MM.1S (cell line): ENCODE results near the gene SLC12A3.
A peak's percentile ranks its signal among the peaks of the same experiment; 100 is the strongest.
"Not testable (repeated sequence)": the region's sequence is repeated elsewhere in the genome, so short reads cannot be mapped to it uniquely, and the experiment has no call there.

Experiments used
- DNase-seq: peaks from one replicate; pipeline ENCODE4 v3.0.0-alpha.2; 2015
- H2AFZ ChIP-seq: fragments of 300-600 bp; sonication (generic); 2 replicates; pipeline ENCODE4 v1.6.0; 2016; ENCODE audit warnings: antibody characterized with exemption, low read length
- H3F3A ChIP-seq: fragments of 300-600 bp; sonication (generic); 2 replicates; pipeline ENCODE4 v1.6.1; 2016; ENCODE audit warnings: mild to moderate bottlenecking, antibody characterized with exemption, low read length, moderate library complexity, mixed read lengths; ENCODE audit not compliant: insufficient read depth
- H3K27ac ChIP-seq: fragments of 300-600 bp; sonication (generic); 2 replicates; pipeline ENCODE4 v1.5.1; 2016; ENCODE audit warnings: mild to moderate bottlenecking, low read length
- H3K27me3 ChIP-seq: fragments of 300-600 bp; sonication (generic); replicated peaks from 2 replicates; pipeline ENCODE4 v1.6.0; 2016; ENCODE audit warnings: low read length; ENCODE audit not compliant: insufficient read depth
- H3K36me3 ChIP-seq: fragments of 300-600 bp; sonication (generic); replicated peaks from 2 replicates; pipeline ENCODE4 v1.6.1; 2016; ENCODE audit warnings: mild to moderate bottlenecking, low read length, mixed read lengths; ENCODE audit not compliant: insufficient read depth
- H3K4me1 ChIP-seq: fragments of 300-600 bp; sonication (generic); 2 replicates; pipeline ENCODE4 v1.6.1; 2016; ENCODE audit warnings: low read length, mixed read lengths
- H3K4me2 ChIP-seq: fragments of 300-600 bp; sonication (generic); 2 replicates; pipeline ENCODE4 v1.6.0; 2016; ENCODE audit warnings: low read depth, low read length
- H3K4me3 ChIP-seq: fragments of 300-600 bp; sonication (generic); 2 replicates; pipeline ENCODE4 v1.5.1; 2016; ENCODE audit warnings: low read length, mixed read lengths
- H3K79me2 ChIP-seq: fragments of 300-600 bp; sonication (generic); 2 replicates; pipeline ENCODE4 v1.6.1; 2016; ENCODE audit warnings: mixed run types, low read length, mixed read lengths
- H3K9ac ChIP-seq: fragments of 300-600 bp; sonication (generic); 2 replicates; pipeline ENCODE4 v1.6.1; 2016; ENCODE audit warnings: low read length, mixed read lengths
- H3K9me2 ChIP-seq: fragments of 300-600 bp; sonication (generic); replicated peaks from 2 replicates; pipeline ENCODE4 v1.6.1; 2016; ENCODE audit warnings: mild to moderate bottlenecking, low read length, mixed read lengths; ENCODE audit not compliant: insufficient read depth
- H3K9me3 ChIP-seq: fragments of 300-600 bp; sonication (generic); replicated peaks from 2 replicates; pipeline ENCODE4 v1.6.1; 2016; ENCODE audit warnings: mild to moderate bottlenecking, low read length, mixed read lengths; ENCODE audit not compliant: insufficient read depth
- H4K20me1 ChIP-seq: fragments of 300-600 bp; sonication (generic); 2 replicates; pipeline ENCODE4 v1.6.1; 2016; ENCODE audit warnings: mild to moderate bottlenecking, low read length, moderate library complexity, mixed read lengths; ENCODE audit not compliant: insufficient read depth
- EZH2 ChIP-seq: fragments of 300-600 bp; sonication (generic); optimal IDR thresholded peaks from 2 replicates; pipeline ENCODE3; 2017; ENCODE audit warnings: low read depth, mild to moderate bottlenecking, antibody characterized with exemption, low read length, mixed read lengths
- EZH2phosphoT487 ChIP-seq: fragments of 300-600 bp; sonication (generic); IDR thresholded peaks from 2 replicates; pipeline ENCODE4 v1.6.1; 2018; ENCODE audit warnings: antibody characterized with exemption, low read length
- TF ChIP-seq, protein P1 (sequence below): fragments of 300-600 bp; sonication (generic); IDR thresholded peaks from 2 replicates; pipeline ENCODE4 v1.5.1; 2016; ENCODE audit warnings: antibody characterized with exemption, low read length, mixed read lengths

Gene SLC12A3

DNA sequence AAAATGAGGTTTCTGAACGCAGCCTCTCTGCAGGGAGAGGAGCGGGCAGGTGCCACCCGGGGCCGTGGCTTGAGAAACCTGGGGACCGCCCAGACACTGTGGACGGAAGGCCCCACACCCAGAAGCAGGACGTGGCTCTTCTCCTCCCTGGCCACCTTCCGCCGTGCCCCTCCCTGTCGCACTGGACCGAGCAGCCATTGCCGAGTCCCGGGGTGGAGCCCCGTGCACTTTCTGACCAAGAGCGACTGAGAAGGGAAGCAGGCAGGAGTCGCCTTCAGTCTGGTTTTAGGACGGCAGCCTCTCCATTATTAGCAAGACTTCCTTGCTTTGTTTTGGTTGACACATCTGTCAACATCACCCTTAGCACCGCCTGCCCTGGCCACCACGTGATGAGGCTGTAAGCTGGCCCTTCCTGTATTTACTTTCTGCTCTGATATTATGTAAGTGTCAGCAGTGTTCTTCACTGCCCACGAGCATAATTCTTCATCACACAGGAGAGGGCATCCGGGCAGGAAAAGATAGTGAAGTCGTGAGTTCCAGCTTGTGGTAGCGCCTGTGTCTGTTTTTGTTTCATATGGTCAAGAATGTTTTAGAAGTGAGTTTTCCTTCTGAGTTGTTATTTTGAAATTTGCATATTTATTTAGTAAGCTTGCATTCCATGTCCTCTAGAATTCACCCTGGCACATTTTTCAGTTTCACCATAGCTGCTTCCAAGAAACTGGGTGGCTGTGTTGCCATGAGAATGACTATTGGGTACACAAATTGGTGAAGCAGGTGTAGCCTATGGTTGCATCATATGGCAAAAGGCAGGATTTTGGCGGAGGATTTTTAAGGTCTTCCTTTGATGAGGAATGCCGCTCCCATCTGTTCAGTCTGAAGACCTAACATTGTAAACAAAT lies 68.0 kb downstream of the SLC12A3 start:
- Histone ChIP-seq H3K27ac (peak overlapping the region; percentile 100), H3K9me3 (no peaks in the 10 kb centered on the region), H3F3A (peaks cover 72% of the 10 kb centered on the region), H3K36me3 (peaks cover 46% of the 10 kb centered on the region), H3K27me3 (no peaks in the 10 kb centered on the region), H4K20me1 (peaks cover 49% of the 10 kb centered on the region), H3K79me2 (peaks cover 61% of the 10 kb centered on the region), H2AFZ (no peak overlapping the region), H3K9me2 (no peaks in the 10 kb centered on the region), H3K4me3 (peak overlapping the region; percentile 95), H3K4me1 (peaks cover 26% of the 10 kb centered on the region), H3K9ac (peak overlapping the region; percentile 100), H3K4me2 (peak overlapping the region; percentile 64)
- no peak for TF ChIP-seq EZH2
- TF ChIP-seq EZH2phosphoT487, result no peak
- TF ChIP-seq, protein P1, sequence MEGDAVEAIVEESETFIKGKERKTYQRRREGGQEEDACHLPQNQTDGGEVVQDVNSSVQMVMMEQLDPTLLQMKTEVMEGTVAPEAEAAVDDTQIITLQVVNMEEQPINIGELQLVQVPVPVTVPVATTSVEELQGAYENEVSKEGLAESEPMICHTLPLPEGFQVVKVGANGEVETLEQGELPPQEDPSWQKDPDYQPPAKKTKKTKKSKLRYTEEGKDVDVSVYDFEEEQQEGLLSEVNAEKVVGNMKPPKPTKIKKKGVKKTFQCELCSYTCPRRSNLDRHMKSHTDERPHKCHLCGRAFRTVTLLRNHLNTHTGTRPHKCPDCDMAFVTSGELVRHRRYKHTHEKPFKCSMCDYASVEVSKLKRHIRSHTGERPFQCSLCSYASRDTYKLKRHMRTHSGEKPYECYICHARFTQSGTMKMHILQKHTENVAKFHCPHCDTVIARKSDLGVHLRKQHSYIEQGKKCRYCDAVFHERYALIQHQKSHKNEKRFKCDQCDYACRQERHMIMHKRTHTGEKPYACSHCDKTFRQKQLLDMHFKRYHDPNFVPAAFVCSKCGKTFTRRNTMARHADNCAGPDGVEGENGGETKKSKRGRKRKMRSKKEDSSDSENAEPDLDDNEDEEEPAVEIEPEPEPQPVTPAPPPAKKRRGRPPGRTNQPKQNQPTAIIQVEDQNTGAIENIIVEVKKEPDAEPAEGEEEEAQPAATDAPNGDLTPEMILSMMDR, result no peak
- peak; percentile 57 for DNase-seq

DNA sequence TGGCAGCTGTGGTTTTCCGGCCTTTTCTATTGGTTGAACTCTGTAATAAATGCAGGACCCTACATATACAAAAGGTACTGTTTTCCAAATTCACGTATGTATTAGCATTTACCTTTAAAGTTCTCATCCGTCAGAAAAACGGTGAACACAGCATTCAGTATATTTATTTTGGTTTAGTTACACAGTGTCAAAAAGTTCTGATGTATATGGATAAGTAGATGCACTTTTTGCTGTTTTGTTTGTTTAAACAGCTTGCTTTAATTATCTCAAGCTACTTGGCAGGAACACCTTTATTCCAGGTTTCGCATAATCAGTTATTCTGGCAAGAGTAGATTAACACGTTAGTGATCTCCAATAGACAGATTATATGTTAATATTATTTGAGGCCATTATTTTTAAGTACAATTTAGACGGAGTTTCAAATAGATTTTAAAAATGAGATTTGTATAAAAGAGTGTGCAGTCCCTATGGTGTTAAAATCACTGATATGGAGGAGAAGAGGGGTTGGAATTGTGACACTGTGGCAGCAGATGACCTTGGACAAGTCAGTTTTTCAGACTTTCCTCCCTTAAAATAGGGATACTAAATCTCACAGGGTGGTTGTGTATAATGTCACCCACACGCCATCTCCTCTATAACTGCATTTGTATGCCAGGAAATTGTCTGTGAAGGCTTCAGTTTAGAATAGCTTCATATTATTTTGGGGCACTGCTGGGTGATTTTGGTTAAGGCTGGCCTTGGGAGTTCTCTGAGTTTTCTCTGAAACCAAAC lies 69.0 kb downstream of the SLC12A3 start:
- H3K4me3 ChIP-seq, result peak overlapping the region; percentile 95
- H3K9ac ChIP-seq, result peak overlapping the region; percentile 100
- no peak for TF ChIP-seq EZH2phosphoT487
- H3K4me1 ChIP-seq, result peaks cover 33% of the 10 kb centered on the region
- H3K9me3 ChIP-seq, result no peaks in the 10 kb centered on the region
- no peak for DNase-seq
- peak overlapping the region; percentile 64 for H3K4me2 ChIP-seq
- no peak overlapping the region for H2AFZ ChIP-seq
- H3K36me3 ChIP-seq, result peaks cover 46% of the 10 kb centered on the region
- H3K79me2 ChIP-seq, result peaks cover 70% of the 10 kb centered on the region
- peaks cover 55% of the 10 kb centered on the region for H4K20me1 ChIP-seq
- H3K27me3 ChIP-seq, result no peaks in the 10 kb centered on the region
- H3K9me2 ChIP-seq, result no peaks in the 10 kb centered on the region
- peaks cover 80% of the 10 kb centered on the region for H3F3A ChIP-seq
- H3K27ac ChIP-seq, result peak overlapping the region; percentile 100

DNA sequence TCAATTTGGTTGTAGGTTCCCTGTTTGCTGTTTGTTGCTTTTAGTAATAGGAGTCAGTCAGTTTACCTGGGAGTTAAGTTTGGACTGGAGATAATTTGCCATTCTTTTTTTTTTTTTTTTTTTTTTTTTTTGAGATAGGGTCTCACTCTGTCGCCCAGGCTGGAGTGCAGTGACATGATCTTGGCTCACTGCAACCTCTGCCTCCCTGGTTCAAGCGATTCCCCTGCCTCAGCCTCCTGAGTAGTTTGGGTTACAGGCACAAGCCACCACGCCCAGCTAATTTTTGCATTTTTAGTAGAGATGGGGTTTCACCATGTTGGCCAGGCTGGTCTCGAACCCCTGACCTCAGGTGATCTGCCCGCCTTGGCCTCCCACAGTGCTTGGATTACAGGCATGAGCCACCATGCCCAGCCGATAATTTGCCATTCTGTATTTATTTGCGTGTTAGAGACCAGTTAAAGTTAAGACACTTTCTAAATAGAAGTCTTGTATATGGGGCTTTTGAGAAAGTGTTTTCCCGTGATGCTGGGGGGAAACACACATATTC lies 69.7 kb downstream of the SLC12A3 start:
- Histone ChIP-seq H3K4me1 (peaks cover 37% of the 10 kb centered on the region), H3K9ac (peak overlapping the region; percentile 100), H3K79me2 (peaks cover 76% of the 10 kb centered on the region), H3K4me3 (peak overlapping the region; percentile 95), H3K4me2 (peak overlapping the region; percentile 78), H3F3A (peaks cover 87% of the 10 kb centered on the region), H4K20me1 (peaks cover 62% of the 10 kb centered on the region), H3K36me3 (peaks cover 46% of the 10 kb centered on the region), H3K27ac (peak overlapping the region; percentile 100)
- not testable (repeated sequence) for DNase-seq, H3K9me2 ChIP-seq, H3K27me3 ChIP-seq, H3K9me3 ChIP-seq, H2AFZ ChIP-seq

DNA sequence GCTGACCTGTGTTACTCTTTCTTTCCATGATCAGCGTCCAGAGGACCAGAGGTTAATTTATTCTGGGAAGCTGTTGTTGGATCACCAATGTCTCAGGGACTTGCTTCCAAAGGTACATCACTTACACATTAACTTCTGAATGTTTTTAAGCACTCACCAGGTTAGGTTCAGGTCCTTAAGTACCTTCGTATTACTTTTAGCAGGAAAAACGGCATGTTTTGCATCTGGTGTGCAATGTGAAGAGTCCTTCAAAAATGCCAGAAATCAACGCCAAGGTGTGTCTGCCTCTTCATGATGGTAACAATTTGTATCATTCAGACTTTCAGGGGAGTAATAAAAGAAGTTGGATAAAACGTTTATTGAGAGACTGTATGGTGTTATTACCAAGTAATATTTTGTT lies 70.2 kb downstream of the SLC12A3 start:
- Histone ChIP-seq H3K27ac (peak overlapping the region; percentile 100), H2AFZ (no peak overlapping the region), H3K4me1 (peaks cover 38% of the 10 kb centered on the region), H3K36me3 (peaks cover 51% of the 10 kb centered on the region), H4K20me1 (peaks cover 67% of the 10 kb centered on the region), H3F3A (peaks cover 89% of the 10 kb centered on the region), H3K9ac (peak overlapping the region; percentile 100), H3K4me3 (peak overlapping the region; percentile 95), H3K9me2 (no peaks in the 10 kb centered on the region), H3K79me2 (peaks cover 81% of the 10 kb centered on the region), H3K4me2 (peak overlapping the region; percentile 78), H3K27me3 (no peaks in the 10 kb centered on the region), H3K9me3 (no peaks in the 10 kb centered on the region)
- DNase-seq, result no peak
- TF ChIP-seq EZH2 (no peak), EZH2phosphoT487 (no peak)
- TF ChIP-seq, protein P1, result no peak
